Aorta (tissue), 5 donors: ENCODE results near the gene SLC44A2. TPM values are rescaled to one million over a fixed set of nuclear protein-coding genes. Genes with fewer than 3 reads are reported as not detected.
A peak's percentile ranks its signal among the peaks of the same experiment; 100 is the strongest.

Source experiments
- ATAC-seq: fragments of 200-7000 bp; cut with Tn5 transposase; one replicate; pipeline ENCODE4 v1.9.1; 2022; ENCODE audit warnings: moderate library complexity; ENCODE audit not compliant: low FRiP score
- DNase-seq, 2 donors: peaks; one replicate each; pipeline ENCODE4 v3.0.0-alpha.2; 2020
- H3K27ac ChIP-seq, 2 donors: one replicate each; pipeline ENCODE4 v1.5.1; 2013; ENCODE audit warnings: low read length in 2 of 2, mild to moderate bottlenecking in 2 of 2, moderate library complexity in 2 of 2, control low read depth in 1 of 2, inconsistent platforms in 1 of 2, low read depth in 1 of 2
- H3K27me3 ChIP-seq, 2 donors: one replicate each; pipeline ENCODE4 v1.6.1; 2013; ENCODE audit warnings: control low read depth in 1 of 2, low read length in 1 of 2, mild to moderate bottlenecking in 1 of 2, moderate library complexity in 1 of 2; ENCODE audit not compliant: insufficient read depth in 2 of 2, control insufficient read depth in 1 of 2
- H3K36me3 ChIP-seq, 2 donors: one replicate each; pipeline ENCODE4 v1.6.1; 2013; ENCODE audit warnings: control low read depth in 1 of 2, low read length in 1 of 2, mild to moderate bottlenecking in 1 of 2; ENCODE audit not compliant: insufficient read depth in 2 of 2, control insufficient read depth in 1 of 2
- H3K4me1 ChIP-seq, 2 donors: one replicate each; pipeline ENCODE4 v1.6.1; 2013; ENCODE audit warnings: low read length in 2 of 2, control low read depth in 1 of 2, mild to moderate bottlenecking in 1 of 2, moderate library complexity in 1 of 2; ENCODE audit not compliant: insufficient read depth in 2 of 2, control insufficient read depth in 1 of 2
- H3K4me3 ChIP-seq, 2 donors: one replicate each; pipeline ENCODE4 v1.5.1; 2013; ENCODE audit warnings: low read length in 2 of 2, control low read depth in 1 of 2, mild to moderate bottlenecking in 1 of 2
- H3K9me3 ChIP-seq: one replicate; pipeline ENCODE4 v1.6.1; 2013; ENCODE audit warnings: mild to moderate bottlenecking, low read length; ENCODE audit not compliant: control insufficient read depth
- WGBS, 2 donors: extraction: QIAGEN DNeasy Blood & Tissue Kit; methylation state at CpG; one replicate each; pipeline ENCODE4 v1.1.7; 2013; 5-methylcytosine and 5-hydroxymethylcytosine counted together
- intact Hi-C, 2 donors: fragments of 100-400 bp; cut with DNase I; formaldehyde crosslinking; loops; one replicate each; pipeline versions ENCODE4 v1.14.2 to v1.15.0; 2022
- polyA plus RNA-seq, 2 donors: library from polyadenylated mRNA; stranded (reverse); fragments of 200-250 nt; gene quantifications; one replicate each; pipeline ENCODE4 v1.2.3, GENCODE V29; 2013
- total RNA-seq, 2 donors: library from RNA; stranded (reverse); fragmentation: NEBNext Ultra II Directional; extraction: Animal tissue kit (Norgen Biotek cat#: 25700); gene quantifications; one replicate each; pipeline ENCODE4 v1.2.1, GENCODE V29; 2021
- donor health status: healthy with polysubstance abuse.
- donor health status: Bipolar disorder and iron deficiency.
- donor health status: DM: no; HTN: no; CAD: no.
- donor health status: DM: no; HTN: no; CAD: no.
- donor health status: DM: yes; HTN: yes; CAD: no.

SLC44A2 gene
- total and polyA plus RNA-seq, 4 donors = 30.9 to 176 (median 152) TPM

- 78 to 86% methylated on average over 6 of the region's 6 CpGs for WGBS, 2 donors
- Histone ChIP-seq H3K27me3 (no peaks in the 10 kb centered on the region), H3K36me3 (peaks cover 0 to 1% of the 10 kb centered on the region in 2 donors), H3K4me1 (no peaks in the 10 kb centered on the region), H3K9me3 (no peaks in the 10 kb centered on the region), H3K4me3 (no peak overlapping the region), H3K27ac (no peak overlapping the region)
- intact Hi-C loops = no loop called here
- ATAC-seq = no peak
- DNase-seq = no peak
These were observed 768 bp upstream of the SLC44A2 start for GRCh38 chr19:10624585-10624984.

DNA sequence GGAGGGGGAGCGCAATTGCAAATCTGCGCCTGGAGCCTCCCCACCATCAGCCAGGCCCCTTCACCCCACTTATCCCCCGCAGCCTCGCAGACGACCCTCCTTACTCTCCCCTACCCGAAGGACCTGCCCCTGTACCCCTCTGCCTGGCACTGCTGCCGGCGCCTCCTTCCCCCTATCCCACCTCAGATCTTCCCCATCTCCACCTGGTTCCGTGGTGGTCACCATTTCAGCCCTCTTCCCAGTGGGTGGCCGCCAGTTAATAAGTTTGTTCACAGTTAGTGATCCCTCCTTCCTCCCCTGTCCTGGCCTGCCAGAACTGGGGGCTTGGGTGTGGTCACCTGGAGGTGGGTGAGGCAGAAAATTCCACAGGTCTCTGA, 397 bp downstream of the SLC44A2 start:
- Histone ChIP-seq H3K27ac (no peak overlapping the region), H3K4me3 (peak overlapping the region in 1 of 2 donors; percentile 52), H3K9me3 (no peaks in the 10 kb centered on the region), H3K36me3 (peaks cover 0 to 1% of the 10 kb centered on the region in 2 donors), H3K27me3 (no peaks in the 10 kb centered on the region), H3K4me1 (no peaks in the 10 kb centered on the region)
- ATAC-seq = no peak
- DNase-seq = no peak
- 9 to 15% methylated on average over 8 to 10 of the region's 10 CpGs for WGBS, 2 donors
- intact Hi-C loops = no loop called here

DNA sequence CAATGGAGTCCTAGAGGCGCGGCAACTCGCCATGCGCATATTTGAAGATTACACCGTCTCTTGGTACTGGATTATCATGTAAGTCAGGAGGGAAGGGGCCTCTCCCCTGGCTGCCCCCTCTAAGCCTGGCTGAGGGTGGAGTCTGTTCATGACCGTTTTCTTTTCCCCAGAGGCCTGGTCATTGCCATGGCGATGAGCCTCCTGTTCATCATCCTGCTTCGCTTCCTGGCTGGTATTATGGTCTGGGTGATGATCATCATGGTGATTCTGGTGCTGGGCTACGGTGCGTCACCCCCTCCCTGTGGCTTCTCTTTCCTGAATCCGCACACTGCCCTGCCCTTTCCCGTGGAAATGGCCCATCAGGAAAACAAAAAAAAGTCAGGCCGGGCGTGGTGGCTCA, 6.5 kb downstream of the SLC44A2 start:
- H3K27ac ChIP-seq = no peak overlapping the region
- ATAC-seq (no peak), DNase-seq (no peak)
- H3K9me3 ChIP-seq = no peaks in the 10 kb centered on the region
- H3K27me3 ChIP-seq = no peaks in the 10 kb centered on the region
- no peak overlapping the region for H3K4me3 ChIP-seq
- no peaks in the 10 kb centered on the region for H3K4me1 ChIP-seq
- WGBS, 2 donors = 87 to 88% methylated on average over 14 of the region's 14 CpGs
- peaks cover 0 to 10% of the 10 kb centered on the region in 2 donors for H3K36me3 ChIP-seq
- intact Hi-C loops = no loop called here

GRCh38 chr19:10634430-10634829, 9.1 kb downstream of the SLC44A2 start:
- Histone ChIP-seq H3K27me3 (no peaks in the 10 kb centered on the region), H3K36me3 (peaks cover 0 to 15% of the 10 kb centered on the region in 2 donors), H3K27ac (no peak overlapping the region), H3K4me1 (no peaks in the 10 kb centered on the region), H3K4me3 (no peak overlapping the region), H3K9me3 (no peaks in the 10 kb centered on the region)
- DNase-seq (no peak), ATAC-seq (no peak)
- 86 to 89% methylated on average over 7 of the region's 7 CpGs for WGBS, 2 donors
- intact Hi-C loops = no loop called here

DNA sequence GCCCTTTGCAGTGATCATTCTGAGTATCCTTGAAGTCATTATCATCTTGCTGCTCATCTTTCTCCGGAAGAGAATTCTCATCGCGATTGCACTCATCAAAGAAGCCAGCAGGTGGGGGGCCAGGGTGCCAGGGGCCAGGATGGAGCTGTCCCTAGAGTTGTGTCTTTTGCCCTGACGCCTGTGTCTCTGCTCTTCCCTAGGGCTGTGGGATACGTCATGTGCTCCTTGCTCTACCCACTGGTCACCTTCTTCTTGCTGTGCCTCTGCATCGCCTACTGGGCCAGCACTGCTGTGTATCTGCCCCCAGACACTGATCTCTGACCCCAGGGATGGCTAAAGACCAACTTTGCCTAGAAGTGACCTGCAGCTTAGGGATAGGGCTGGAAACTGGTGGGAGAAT, 9.6 kb downstream of the SLC44A2 start:
- intact Hi-C loops = no loop called here
- Histone ChIP-seq H3K36me3 (peaks cover 0 to 15% of the 10 kb centered on the region in 2 donors), H3K4me1 (no peaks in the 10 kb centered on the region), H3K27ac (no peak overlapping the region), H3K4me3 (no peak overlapping the region), H3K27me3 (no peaks in the 10 kb centered on the region), H3K9me3 (no peaks in the 10 kb centered on the region)
- ATAC-seq = no peak
- no peak for DNase-seq
- WGBS, 2 donors = 89 to 90% methylated on average over 6 of the region's 6 CpGs

DNA sequence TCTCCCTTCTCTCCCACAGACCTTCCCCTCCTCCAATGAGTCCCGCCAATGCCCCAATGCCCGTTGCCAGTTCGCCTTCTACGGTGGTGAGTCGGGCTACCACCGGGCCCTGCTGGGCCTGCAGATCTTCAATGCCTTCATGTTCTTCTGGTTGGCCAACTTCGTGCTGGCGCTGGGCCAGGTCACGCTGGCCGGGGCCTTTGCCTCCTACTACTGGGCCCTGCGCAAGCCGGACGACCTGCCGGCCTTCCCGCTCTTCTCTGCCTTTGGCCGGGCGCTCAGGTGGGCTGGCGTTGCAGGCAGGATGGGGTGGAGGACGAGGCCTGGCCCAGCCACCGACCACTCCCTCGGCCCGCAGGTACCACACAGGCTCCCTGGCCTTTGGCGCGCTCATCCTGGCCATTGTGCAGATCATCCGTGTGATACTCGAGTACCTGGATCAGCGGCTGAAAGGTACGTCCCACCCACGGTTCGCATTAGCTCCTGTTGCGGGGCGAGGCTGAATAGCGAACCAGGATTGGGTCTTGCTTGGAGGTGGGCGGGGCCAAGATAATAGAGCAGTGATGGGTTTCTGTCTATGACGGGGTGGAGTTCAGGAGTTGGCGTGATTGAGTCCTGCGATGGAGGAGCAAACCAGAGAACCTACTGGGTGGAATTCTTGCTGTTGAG, 11.1 kb downstream of the SLC44A2 start:
- Histone ChIP-seq H3K27me3 (no peaks in the 10 kb centered on the region), H3K4me1 (no peaks in the 10 kb centered on the region), H3K4me3 (no peak overlapping the region), H3K9me3 (no peaks in the 10 kb centered on the region), H3K27ac (no peak overlapping the region), H3K36me3 (peaks cover 0 to 12% of the 10 kb centered on the region in 2 donors)
- 80 to 81% methylated on average over 37 of the region's 37 CpGs for WGBS, 2 donors
- no peak for ATAC-seq
- no peak for DNase-seq
- intact Hi-C loops = no loop called here

- peaks cover 0 to 10% of the 10 kb centered on the region in 2 donors for H3K36me3 ChIP-seq
- WGBS, 2 donors = 74 to 77% methylated on average over 8 of the region's 8 CpGs
- no peak for ATAC-seq
- no peaks in the 10 kb centered on the region for H3K4me1 ChIP-seq
- H3K27me3 ChIP-seq = no peaks in the 10 kb centered on the region
- H3K4me3 ChIP-seq = no peak overlapping the region
- intact Hi-C loops = no loop called here
- no peak overlapping the region for H3K27ac ChIP-seq
- no peaks in the 10 kb centered on the region for H3K9me3 ChIP-seq
- DNase-seq = no peak
These were observed 12.5 kb downstream of the SLC44A2 start for GRCh38 chr19:10637894-10638293.

- intact Hi-C loops = no loop called here
- Histone ChIP-seq H3K27ac (no peak overlapping the region), H3K4me1 (no peaks in the 10 kb centered on the region)
These were observed 14.5 kb downstream of the SLC44A2 start for GRCh38 chr19:10639836-10640235.

DNA sequence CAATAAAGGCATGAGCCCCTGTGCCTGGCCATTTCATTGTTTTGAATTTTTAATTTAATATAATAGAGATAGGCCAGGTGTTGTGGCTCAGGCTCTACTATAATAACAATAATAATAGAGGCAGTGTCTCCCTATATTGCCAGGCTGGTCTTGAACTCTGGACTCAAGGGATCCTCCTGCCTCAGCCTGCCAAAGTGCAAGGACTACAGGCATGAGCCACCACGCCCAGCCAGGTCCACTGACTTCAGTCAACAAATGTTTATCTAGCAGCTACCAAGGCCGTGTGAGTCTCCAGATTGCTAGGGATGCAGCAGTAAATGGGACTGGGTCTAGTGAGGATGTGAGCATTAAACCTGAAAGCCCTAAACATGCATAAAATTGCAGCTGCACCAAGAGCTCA, 15.0 kb downstream of the SLC44A2 start:
- WGBS, 2 donors = 81 to 83% methylated on average over 2 of the region's 2 CpGs
- no peak for ATAC-seq
- H3K27me3 ChIP-seq = no peaks in the 10 kb centered on the region
- no peaks in the 10 kb centered on the region for H3K4me1 ChIP-seq
- peaks cover 0 to 7% of the 10 kb centered on the region in 2 donors for H3K36me3 ChIP-seq
- H3K4me3 ChIP-seq = no peak overlapping the region
- intact Hi-C loops = no loop called here
- no peaks in the 10 kb centered on the region for H3K9me3 ChIP-seq
- DNase-seq = no peak
- H3K27ac ChIP-seq = no peak overlapping the region

More at GRCh38 chr19:10639836-10640235, 14.5 kb downstream of the SLC44A2 start:
- WGBS, 2 donors = 81 to 83% methylated on average over 8 of the region's 8 CpGs
- ATAC-seq (no peak), DNase-seq (no peak)
- peaks cover 0 to 10% of the 10 kb centered on the region in 2 donors for H3K36me3 ChIP-seq
- no peaks in the 10 kb centered on the region for H3K27me3 ChIP-seq
- no peaks in the 10 kb centered on the region for H3K9me3 ChIP-seq
- no peak overlapping the region for H3K4me3 ChIP-seq
